Activated CD4-positive, alpha-beta T cell treated with anti-CD3 and anti-CD28 coated beads, Interleukin-2, Interleukin-6, amounts not matched to agents 100 ng/mL and 50 ng/mL, durations not matched to agents 16 hours and 8 hours (primary cell): ENCODE data around the gene ZNF385C.
A peak's percentile ranks its signal among the peaks of the same experiment; 100 is the strongest.
"Not testable (repeated sequence)": the region's sequence is repeated elsewhere in the genome, so short reads cannot be mapped to it uniquely, and the experiment has no call there.

Experiments used
- DNase-seq: peaks from one replicate; pipeline ENCODE4 v3.0.0-alpha.2; 2020

ZNF385C gene

DNA sequence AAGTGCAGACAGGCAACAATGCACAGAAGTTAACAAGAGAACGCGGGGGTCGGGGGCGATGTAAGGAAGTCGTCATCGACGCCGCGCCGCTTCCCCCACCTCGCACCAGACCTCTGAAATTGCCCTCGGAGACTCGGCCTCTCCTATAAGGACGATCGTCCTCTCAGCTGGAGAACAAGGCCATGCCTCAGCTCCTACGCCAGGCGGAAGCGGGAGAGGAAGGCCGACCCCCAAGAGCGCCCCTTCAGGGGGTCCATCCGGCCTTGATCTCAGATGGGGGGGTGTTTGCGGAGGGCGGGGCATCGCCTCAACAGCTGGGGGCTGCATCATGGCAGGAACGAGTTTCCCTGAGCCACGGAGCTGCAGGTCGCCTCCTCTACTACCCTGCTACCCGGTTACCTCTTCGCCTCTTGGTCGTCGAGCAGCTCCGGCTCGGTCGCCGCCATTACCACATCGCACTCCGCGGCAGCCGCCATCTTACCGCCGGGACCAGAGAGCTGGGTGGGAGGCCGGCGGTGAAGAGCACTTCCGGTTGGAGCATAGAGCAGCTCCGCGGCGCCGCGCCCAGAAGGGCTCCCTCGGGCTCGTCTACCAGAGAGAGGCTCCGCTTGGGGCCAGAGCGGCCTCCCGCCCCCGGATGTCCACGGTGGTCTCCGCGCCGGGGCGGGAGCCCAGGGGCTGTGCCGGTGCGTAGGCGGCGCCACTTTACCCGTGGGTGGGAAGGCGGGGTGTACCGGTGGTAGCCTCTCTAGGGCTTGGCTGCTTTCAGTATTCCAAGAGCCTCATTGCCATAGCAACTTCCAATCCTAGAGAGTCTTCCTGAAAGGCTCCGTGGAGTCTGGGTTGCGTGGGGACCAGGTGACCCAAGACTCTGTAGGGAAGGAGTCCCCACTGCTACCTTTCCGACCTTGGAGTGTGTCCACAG, 81.1 kb downstream of the ZNF385C start, which contains the start of gene DNAJC7:
TSS of gene DNAJC7 (minus strand) at position 499 of the 925 bp plus-strand sequence. CDS start at position 476, 23 bp downstream.
- peak; percentile 95 for DNase-seq

DNA sequence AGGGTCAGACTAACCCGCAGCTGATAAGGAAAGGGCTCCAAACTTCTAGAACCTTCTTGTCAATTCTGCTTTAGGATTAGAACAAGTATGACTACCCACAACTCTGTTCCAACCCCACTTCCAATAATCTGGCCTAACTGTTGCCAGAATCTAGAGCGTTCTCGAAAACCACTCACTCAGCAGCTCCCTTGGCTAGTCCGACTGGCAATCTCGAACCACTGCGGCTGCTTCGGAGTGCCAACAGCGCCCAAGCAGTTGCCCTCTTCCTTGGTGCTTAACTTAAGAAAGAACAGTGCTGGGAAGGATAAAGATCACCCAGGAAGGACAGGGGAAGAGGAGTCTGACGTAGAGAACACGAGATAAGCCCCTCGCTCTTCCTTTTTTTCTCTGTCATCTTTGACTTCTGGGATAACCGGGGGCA, 81.9 kb downstream of the ZNF385C start:
- peak; percentile 27 for DNase-seq

DNA sequence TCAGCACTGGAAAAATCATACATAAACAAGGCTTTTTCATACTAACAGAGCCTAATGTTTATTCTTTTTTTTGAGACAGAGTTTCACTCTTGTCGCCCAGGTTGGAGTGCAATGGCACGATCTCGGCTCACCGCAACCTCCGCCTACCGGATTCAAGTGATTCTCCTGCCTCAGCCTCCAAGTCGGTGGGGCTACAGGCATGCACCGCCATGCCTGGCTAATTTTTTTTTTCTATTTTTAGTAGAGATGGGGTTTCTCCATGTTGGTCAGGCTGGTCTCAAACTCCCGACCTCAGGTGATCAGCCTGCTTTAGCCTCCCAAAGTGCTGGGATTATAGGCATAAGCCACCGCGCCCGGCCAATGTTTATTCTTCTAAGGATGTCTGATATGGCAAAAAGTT, 84.5 kb downstream of the ZNF385C start:
- DNase-seq: not testable (repeated sequence)

DNA sequence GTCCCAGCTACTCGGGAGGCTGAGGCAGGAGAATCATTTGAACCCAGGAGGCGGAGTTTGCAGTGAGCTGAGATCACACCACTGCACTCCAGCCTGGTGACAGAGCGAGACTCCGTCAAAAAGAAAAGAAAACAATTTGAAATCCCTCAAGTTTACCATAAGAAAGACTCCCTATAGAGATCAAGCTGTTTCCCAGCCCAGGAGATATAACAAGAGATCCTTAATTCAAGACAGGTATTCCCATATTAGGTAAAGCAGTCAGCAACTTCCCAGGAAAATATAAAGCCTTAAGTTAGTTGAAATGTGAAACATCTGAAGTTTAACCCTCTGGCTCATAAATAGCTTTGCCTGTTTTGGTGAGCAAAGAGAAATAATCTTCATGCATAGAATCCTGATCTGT, 85.9 kb downstream of the ZNF385C start:
- DNase-seq: not testable (repeated sequence)

DNA sequence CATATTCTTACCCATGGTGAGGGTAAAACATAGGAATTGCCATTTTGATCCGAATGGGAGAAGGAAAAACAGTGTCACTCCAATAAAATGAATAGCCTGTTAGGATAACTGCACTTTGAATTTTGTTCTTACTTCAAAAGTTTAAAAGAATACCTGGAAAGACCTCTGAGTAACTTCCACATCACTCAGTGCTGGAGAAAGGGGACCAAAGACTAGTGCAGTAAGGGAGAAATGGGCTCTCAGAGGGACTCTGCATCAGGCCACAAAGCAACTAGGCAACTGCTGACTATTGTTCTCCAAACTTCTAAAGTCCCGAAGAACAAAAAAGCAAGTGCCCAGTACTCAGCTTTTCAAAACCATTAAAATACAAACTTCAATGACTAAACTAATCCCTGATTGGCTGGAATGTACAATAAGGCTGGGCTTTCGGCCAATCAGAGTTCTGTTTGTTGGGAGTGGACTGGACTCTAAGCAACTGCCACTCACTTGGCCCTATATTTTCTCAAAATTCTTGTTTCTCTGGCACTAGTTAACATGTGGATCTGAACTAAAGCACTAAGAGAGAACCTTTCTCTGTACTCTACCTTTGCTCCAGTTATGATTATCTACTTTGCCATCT, 87.3 kb downstream of the ZNF385C start:
- DNase-seq: peak; percentile 30

DNA sequence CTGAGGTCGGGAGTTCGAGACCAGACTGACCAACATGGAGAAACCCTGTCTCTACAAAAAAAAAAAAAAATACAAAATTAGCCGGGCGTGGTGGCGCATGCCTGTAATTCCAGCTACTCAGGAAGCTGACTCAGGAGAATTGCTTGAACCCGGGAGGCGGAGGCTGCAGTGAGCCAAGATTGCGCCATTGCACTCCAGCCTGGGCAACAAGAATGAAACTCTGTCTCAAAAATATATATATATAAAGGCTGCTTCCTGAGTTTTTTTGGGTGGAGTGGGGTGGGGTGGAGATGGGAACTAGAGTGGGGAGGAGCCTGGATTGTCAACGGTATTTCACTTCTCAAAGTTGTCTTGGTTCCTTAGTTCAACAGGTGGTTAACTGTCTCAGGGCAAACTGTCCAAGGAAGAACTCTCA, 88.0 kb downstream of the ZNF385C start:
- DNase-seq: not testable (repeated sequence)

DNA sequence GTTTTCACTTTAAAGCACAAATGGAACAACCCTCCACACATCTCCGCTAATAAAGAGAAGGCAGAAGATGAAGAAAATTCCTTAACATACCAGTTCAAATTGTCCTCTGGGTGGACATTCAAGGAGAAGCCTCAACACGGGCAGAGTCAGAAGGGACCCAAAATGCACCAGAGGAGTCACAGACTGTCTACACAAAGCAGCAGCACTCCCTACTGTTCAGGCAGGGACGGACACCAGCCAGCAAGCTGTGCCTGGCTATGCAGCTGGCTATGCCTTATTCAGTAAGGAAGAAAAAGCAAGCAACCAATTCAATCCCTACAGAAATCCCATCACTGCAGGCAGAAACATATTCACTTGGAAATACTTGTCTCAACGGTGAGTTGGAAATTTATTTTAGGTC, 89.1 kb downstream of the ZNF385C start:
- no peak for DNase-seq

DNA sequence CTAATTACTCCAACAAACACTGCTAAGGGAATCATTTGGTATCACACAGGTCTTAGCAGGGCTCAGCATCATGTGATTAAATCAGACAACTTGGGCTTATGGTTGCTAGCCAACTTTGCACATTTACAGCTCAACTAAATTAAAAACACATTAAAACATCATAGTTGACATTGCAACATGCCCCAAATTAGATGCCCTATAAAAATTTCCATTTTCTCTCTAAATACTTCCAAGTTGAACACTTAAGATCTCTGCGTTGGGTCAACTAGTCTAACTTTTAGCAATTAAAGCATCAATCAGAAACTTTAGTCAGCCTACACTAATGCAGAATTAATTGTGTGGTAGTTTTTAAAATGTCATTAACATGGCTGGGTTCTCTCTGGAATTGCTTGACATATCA, 93.1 kb downstream of the ZNF385C start:
- no peak for DNase-seq

DNA sequence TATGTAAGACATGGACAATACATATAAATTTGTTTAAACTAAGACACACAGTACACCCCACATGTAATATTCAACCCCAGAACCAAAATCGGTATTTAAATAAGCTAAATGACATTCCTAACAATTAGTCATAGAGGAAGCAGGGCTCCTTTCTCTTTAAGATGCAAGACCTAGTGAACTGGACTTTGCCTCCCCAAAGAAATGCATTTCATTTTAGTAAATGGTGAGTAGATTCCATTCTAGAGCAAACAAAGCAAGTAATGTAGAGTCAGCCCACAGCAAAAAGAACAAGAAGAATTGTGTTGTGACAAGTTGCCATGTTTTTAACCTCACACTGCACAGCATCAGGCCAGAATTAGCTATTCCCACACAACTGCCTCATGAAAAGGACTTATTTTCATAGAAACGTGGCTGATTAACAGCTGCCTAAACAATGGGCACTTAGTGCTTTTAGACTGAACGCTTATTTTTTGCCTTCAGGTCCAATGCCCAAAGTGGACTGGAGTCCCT, 95.4 kb downstream of the ZNF385C start:
- DNase-seq: no peak

DNA sequence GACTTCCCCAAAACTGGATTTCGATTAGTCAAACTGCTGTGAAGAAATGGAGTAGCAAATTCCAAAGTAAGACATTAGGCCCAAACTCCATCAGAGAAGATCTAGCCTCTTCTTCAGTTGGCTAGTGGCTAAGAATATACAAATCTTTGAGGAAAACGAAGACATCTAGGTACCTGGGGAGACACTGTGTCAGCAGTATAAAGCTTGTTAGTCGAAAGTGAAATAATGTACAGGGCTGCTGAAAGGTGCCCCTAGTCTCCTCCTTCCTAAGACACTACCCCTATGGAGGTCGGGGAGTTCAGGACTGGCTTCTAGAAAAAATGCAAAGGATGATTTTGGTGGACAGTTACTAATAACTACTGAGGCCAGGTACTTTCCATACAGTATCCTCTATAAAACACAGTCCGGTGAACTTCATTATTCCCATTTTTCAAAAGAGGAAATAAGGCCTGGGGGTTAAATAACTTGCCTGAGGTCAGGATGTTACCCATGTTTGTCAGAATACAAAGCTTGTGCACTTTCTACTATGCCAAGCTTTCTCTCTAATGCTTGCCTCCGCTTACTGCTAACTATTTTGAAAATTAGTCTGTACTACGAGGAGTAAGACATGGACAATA, 96.0 kb downstream of the ZNF385C start:
- DNase-seq: no peak

DNA sequence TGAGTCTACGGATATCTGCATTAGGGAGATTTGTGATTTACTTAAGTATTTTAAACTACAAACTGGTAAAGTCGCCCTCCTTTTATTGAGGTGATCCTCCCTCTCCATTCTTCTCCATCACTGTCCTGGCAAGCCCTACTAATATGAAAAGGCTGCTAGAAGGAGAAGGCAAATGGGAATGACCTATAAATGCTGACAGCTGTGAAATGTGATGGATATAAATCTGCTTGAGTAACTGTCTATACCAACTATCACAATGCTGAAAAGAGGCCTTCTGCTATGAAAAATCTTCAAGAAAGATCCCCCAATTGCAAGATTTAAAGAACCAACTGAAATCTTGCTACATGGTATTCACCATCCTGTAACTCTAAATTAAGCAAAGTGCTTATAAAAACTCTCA, 96.5 kb downstream of the ZNF385C start:
- DNase-seq: no peak

DNA sequence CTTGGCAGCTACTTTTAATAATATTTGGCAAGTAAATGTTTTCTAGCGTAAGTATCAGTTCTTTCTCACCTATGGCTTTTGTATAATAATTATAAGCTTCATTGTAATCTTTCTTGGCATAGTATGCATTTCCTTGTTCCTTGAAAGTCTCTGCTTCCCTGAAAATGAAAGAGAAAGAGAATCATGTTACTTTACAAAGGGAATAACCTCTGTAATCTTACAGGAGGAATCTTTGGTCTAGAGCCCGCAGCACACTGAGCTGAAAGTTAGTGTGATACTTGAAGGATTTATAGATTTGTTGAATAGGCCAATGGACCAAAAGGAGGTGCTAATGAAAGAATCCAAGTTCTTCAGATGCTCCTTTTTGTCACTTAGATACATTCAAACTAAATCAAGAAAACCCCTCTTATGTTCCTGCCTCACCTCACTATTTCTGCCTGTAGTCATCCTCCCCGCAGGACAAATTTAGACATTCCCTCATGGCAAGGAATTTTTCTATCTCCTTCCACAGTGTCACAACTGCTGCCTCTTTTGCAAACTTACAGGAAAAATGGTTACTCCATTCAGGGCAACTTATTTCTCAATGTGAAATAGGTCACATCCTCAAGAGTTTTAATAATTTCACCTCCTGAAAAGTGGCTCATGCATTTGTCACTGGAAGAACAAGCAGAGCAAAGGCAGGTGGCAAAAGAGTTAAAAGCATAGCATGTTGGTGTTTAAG, 97.7 kb downstream of the ZNF385C start:
- DNase-seq: no peak

DNA sequence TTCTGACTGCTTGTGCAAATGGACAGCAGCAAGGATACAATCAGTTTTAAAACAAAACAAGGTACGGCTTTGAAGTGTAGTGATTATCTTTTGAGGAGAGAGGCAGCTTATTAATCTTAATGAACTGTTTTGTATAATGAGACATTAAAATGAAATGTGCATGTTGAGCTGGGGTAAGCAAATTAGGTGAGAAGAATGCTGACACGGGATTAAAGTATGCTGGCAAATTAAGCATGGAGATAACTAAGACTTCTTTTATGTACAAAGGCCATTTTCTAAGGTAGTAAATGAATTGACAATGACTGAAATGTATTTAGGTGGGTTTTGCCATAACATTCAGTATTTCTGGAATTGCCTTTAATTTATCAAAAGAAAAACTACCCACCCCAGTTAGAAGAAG, 99.8 kb downstream of the ZNF385C start:
- DNase-seq: no peak

DNA sequence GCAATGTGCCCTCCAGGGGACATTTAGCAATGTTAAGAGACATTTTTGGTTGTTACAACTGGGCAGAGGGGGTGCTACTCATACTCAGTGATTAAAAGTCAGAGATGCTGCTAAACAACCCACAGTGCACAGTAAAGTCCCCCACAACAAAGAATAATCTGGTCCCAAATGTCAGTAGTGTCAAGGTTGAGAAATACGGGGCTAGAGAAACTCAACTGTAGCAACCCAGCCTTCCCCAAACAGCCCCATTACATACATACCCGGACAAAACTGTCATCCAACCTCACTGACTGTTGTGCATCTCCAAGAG, 101.5 kb downstream of the ZNF385C start:
- no peak for DNase-seq

DNA sequence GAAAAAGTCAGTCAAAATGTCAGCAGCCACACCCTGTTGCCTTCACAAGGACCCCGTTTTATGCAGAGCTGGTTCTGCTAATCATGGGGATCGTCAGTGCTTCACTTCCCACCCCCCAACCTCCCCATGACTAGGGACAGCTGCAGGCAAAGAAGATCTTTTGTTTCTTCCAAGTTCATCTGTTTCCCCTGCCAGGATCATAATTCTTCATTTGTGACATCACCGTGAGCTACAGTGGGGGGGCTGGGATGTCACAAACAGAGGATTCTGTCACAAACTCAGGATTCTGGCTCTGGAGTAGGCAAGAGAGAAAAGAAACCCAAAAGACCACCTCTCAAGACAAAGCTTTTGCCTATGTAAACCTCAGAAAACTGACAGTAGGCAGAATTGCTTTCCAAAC, 105.7 kb downstream of the ZNF385C start:
- DNase-seq: no peak

DNA sequence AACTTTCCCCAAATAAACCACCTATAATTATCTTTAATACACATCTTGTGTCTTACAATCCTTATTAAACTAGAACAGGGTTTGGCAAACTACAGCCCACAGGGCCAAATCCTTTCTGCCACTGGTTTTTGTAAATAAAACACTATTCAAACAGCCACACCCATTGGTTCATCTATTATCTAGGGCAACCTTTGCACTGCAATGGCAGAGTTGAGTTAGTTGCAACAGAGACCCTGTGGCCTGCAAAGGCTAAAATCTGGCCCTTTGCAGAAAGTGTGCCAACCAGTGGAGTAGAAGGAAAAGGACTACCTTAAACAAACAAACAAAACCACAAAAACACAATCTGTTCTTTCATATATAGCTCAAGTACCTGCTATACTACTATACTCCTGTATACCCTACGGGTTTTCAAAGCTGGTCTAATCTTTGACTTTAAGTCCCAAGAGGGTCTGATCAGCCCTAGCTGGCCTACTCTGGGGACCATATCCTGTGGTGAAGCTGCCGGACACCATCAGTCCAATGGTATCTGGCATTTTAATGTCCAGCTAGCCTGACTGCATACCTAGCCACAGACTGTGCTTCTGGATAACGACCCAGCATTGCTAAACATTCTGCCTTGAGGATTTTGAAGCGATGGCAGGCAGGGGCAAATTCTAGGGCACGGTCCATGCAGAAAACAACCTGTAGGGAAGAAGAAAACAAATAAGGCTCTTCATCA, 108.4 kb downstream of the ZNF385C start:
- DNase-seq: no peak

DNA sequence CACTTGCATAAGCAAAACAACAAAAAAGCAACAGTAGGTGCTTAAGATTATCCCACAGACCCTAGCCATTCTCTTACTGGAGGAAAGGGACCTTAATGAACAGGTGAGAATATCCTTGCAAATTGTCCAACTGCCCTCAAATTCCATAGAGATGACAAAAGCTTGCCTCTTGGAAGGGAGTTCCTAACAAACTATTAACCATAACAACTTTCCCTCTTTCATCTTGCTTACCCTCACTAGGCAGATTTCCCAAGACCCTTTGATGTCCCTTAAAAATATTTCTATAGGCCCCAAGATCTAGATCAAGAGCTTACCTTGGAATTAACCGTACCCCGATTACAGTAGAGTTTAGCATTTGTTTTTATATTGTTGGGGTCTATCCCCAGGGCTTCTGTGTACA, 109.9 kb downstream of the ZNF385C start:
- no peak for DNase-seq

DNA sequence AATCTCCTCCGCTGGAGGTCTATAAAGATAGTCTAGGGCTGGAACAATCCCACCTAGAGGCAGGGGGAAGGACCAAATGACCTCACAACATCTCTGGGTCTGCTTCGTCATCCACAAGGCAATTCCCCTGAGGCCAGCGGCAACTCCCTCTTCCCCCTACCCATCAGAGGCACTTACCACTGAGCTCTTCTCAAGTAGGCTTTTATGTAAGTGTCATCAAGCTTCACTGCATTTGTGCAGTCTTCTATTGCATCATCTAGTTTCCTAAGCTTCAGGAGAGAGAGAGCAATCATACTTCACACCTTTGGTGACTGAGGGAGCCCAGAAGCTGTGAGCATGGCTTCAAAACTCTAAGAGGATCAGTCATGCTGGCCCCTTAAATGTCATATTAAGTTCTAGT, 110.6 kb downstream of the ZNF385C start:
- DNase-seq: peak; percentile 26

DNA sequence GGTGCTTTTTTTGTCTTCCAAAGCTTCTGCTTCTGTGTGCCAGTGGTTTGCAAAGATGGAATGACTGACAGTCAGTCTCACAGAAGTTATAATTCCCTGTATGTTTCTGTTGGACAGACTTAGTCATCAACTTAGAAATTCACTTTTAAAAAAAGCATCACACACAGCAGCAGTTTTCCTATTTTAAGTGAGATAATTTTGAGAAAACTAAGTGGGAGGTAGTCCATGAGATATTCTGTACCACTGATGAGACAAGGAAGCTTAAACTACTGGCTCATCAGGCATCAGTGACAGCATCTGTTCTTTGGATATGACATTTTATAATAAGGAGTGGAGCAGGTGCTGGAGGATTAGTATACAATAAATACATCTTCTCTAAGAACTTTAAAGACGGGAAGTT, 111.6 kb downstream of the ZNF385C start:
- no peak for DNase-seq

DNA sequence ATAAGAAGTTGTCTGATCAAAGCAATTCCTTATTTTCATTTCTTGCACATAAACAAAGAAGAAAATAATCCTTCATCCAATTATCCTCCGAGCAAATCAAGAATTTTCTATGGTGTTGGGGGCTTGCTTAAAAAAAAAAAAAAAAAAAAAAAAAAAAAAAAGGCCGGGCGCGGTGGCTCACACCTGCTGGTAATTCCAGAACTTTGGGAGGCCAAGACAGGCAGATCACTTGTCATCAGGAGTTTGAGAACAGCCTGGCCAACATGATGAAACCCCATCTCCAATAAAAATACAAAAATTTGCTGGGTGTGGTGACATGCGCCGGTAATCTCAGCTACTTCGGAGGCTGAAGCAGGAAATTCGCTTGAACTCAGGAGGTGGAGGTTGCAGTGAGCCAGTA, 112.4 kb downstream of the ZNF385C start:
- DNase-seq: no peak

DNA sequence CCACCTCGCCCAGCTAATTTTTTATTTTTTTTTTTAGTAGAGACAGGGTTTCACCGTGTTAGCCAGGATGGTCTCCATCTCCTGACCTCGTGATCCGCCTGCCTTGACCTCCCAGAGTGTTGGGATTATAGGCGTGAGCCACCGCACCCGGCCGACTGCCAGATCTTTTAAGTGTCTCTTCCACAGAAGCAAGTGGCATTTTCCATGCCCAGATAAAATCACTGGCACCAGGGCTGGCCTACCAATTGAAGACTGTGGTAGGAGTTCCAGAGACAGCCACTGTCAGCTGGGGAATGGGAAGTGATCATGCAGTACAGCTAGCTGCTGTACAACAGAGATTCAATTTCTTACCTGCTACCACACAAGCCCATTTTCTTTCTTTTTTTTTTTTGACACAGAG, 113.8 kb downstream of the ZNF385C start:
- no peak for DNase-seq

DNA sequence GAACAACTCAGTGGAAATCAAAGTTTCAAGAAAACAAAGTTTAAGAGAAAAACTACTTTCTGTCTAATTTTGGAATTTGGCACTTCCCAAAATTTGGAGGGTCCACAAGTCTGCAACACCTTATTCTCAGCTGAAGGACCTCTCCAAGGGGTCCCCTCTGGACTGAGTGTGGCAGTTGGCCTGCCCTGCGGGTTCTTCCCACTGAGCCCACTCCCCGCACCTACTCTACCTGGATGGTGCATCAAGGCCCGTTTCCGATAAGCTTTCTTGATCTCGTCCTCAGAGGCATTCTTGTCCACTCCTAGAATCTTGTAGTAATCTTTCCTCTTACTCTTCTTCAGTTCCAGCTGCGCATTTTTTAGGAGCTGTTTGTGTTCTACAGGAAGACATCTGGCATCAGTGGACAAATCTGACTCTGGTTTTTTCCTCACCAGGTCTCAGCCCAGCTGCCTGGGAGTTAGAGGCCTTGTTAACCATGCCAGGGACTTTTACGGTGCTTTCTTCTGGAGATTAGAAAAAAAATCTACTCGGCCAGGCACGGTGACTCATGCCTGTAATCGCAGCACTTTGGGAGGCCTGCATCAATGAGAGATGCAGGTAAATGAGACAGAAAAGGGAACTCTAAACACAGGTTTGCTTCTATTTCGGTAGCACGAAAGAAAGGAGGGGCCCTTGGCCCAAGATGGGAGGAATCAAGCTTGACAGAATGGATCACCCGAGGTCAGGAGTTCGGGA, 116.1 kb downstream of the ZNF385C start:
- DNase-seq: no peak
